Effector CD8-positive, alpha-beta T cell (primary cell): Measurements from ENCODE around the gene CHEK2.
"Not testable (repeated sequence)": the region's sequence is repeated elsewhere in the genome, so short reads cannot be mapped to it uniquely, and the experiment has no call there.

Experiments
- DNase-seq: peaks from one replicate; lab custom pipeline; 2025; lab: John Stamatoyannopoulos, UW

Gene CHEK2

GRCh38 chr22:28742562-28742962 lies 942 bp upstream of the CHEK2 start:
- no peak for DNase-seq

- DNase-seq, result no peak
These were observed 328 bp downstream of the CHEK2 start for GRCh38 chr22:28741200-28741784.

GRCh38 chr22:28738876-28739275 lies 2.7 kb downstream of the CHEK2 start:
- DNase-seq, result not testable (repeated sequence)

- DNase-seq, result no peak
These were observed 3.9 kb downstream of the CHEK2 start for GRCh38 chr22:28737701-28738100.

GRCh38 chr22:28736301-28737155 lies 5.1 kb downstream of the CHEK2 start:
- DNase-seq, result no peak

- no peak for DNase-seq
These were observed 7.2 kb downstream of the CHEK2 start for GRCh38 chr22:28734393-28734792.

GRCh38 chr22:28730179-28730578 lies 11.4 kb downstream of the CHEK2 start:
- no peak for DNase-seq

- no peak for DNase-seq
These were observed 12.9 kb downstream of the CHEK2 start for GRCh38 chr22:28728621-28729313.

GRCh38 chr22:28728002-28728401 lies 13.6 kb downstream of the CHEK2 start:
- no peak for DNase-seq

GRCh38 chr22:28718044-28718443 lies 23.6 kb downstream of the CHEK2 start:
- DNase-seq, result no peak

- no peak for DNase-seq
These were observed 24.9 kb downstream of the CHEK2 start for GRCh38 chr22:28716686-28717085.

- DNase-seq, result no peak
These were observed 26.0 kb downstream of the CHEK2 start for GRCh38 chr22:28715611-28716010.

- no peak for DNase-seq
These were observed 27.5 kb downstream of the CHEK2 start for GRCh38 chr22:28714043-28714628.

- no peak for DNase-seq
These were observed 29.5 kb downstream of the CHEK2 start for GRCh38 chr22:28711820-28712777.

GRCh38 chr22:28711341-28711740 lies 30.3 kb downstream of the CHEK2 start:
- DNase-seq, result no peak

- DNase-seq, result no peak
These were observed 30.9 kb downstream of the CHEK2 start for GRCh38 chr22:28710576-28711191.

- DNase-seq, result no peak
These were observed 31.5 kb downstream of the CHEK2 start for GRCh38 chr22:28710107-28710506.

GRCh38 chr22:28706845-28707244 lies 34.8 kb downstream of the CHEK2 start:
- DNase-seq, result no peak

- DNase-seq, result no peak
These were observed 38.2 kb downstream of the CHEK2 start for GRCh38 chr22:28703436-28703835.

- DNase-seq, result no peak
These were observed 38.7 kb downstream of the CHEK2 start for GRCh38 chr22:28702891-28703290.
